MM.1S (cell line): ENCODE results near the gene DCDC2.

Experiments used
- CTCF ChIP-seq: fragments of 300-600 bp; sonication (generic); IDR thresholded peaks from 2 replicates; pipeline ENCODE4 v1.5.1; 2016; ENCODE audit warnings: antibody characterized with exemption, low read length, mixed read lengths
- EZH2 ChIP-seq: fragments of 300-600 bp; sonication (generic); optimal IDR thresholded peaks from 2 replicates; pipeline ENCODE3; 2017; ENCODE audit warnings: low read depth, mild to moderate bottlenecking, antibody characterized with exemption, low read length, mixed read lengths
- EZH2phosphoT487 ChIP-seq: fragments of 300-600 bp; sonication (generic); IDR thresholded peaks from 2 replicates; pipeline ENCODE4 v1.6.1; 2018; ENCODE audit warnings: antibody characterized with exemption, low read length

- TF ChIP-seq CTCF, result no peak
- no peak for TF ChIP-seq EZH2
- no peak for TF ChIP-seq EZH2phosphoT487
Observed at GRCh38 chr6:24207413-24207812, 150.4 kb downstream of the DCDC2 start.
